NCI-H748 (cell line): ENCODE measurements around the gene GALNT9.

Experiments
- DNase-seq: peaks from one replicate; lab custom pipeline; 2025; ENCODE audit not compliant: unreplicated experiment; lab: John Stamatoyannopoulos, UW

GALNT9 gene

GRCh38 chr12:132174839-132175490 lies 154.4 kb downstream of the GALNT9 start:
- no peak for DNase-seq

GRCh38 chr12:132174015-132174838 lies 155.2 kb downstream of the GALNT9 start:
- DNase-seq, result no peak

GRCh38 chr12:132173135-132174014 lies 156.0 kb downstream of the GALNT9 start:
- no peak for DNase-seq

GRCh38 chr12:132172619-132173018 lies 156.8 kb downstream of the GALNT9 start:
- DNase-seq, result no peak

GRCh38 chr12:132171968-132172521 lies 157.3 kb downstream of the GALNT9 start:
- DNase-seq, result no peak

GRCh38 chr12:132171293-132171967 lies 158.0 kb downstream of the GALNT9 start:
- no peak for DNase-seq

GRCh38 chr12:132170637-132171292 lies 158.6 kb downstream of the GALNT9 start:
- no peak for DNase-seq

GRCh38 chr12:132170094-132170636 lies 159.2 kb downstream of the GALNT9 start:
- peak; percentile 25 for DNase-seq

GRCh38 chr12:132169376-132169775 lies 160.0 kb downstream of the GALNT9 start:
- DNase-seq, result no peak

- no peak for DNase-seq
Observed at GRCh38 chr12:132168311-132169031, 160.9 kb downstream of the GALNT9 start.

- DNase-seq, result no peak
Observed at GRCh38 chr12:132167611-132168310, 161.6 kb downstream of the GALNT9 start.

- DNase-seq, result no peak
Observed at GRCh38 chr12:132166801-132167591, 162.4 kb downstream of the GALNT9 start.

GRCh38 chr12:132166093-132166492 lies 163.3 kb downstream of the GALNT9 start:
- DNase-seq, result no peak

- no peak for DNase-seq
Observed at GRCh38 chr12:132165584-132165983, 163.8 kb downstream of the GALNT9 start.

- no peak for DNase-seq
Observed at GRCh38 chr12:132164426-132164825, 165.0 kb downstream of the GALNT9 start.

GRCh38 chr12:132163911-132164288 lies 165.5 kb downstream of the GALNT9 start:
- no peak for DNase-seq

- peak; percentile 56 for DNase-seq
Observed at GRCh38 chr12:132163041-132163910, 166.1 kb downstream of the GALNT9 start.
